NT2/D1 (cell line): ENCODE data around the gene PCSK7.

Experiments used
- SUZ12 ChIP-seq: IDR thresholded peaks from 2 replicates; pipeline ENCODE4 v1.6.1; 2011; ENCODE audit not compliant: insufficient read length, insufficient read depth; ENCODE audit errors: extremely low read depth
- YY1 ChIP-seq: IDR thresholded peaks from 2 replicates; pipeline ENCODE4 v1.6.1; 2011; ENCODE audit not compliant: insufficient read length, insufficient read depth
- ZNF274 ChIP-seq: IDR thresholded peaks from 2 replicates; pipeline ENCODE4 v1.6.1; 2011; ENCODE audit warnings: mild to moderate bottlenecking, low read depth, low read length

DNA sequence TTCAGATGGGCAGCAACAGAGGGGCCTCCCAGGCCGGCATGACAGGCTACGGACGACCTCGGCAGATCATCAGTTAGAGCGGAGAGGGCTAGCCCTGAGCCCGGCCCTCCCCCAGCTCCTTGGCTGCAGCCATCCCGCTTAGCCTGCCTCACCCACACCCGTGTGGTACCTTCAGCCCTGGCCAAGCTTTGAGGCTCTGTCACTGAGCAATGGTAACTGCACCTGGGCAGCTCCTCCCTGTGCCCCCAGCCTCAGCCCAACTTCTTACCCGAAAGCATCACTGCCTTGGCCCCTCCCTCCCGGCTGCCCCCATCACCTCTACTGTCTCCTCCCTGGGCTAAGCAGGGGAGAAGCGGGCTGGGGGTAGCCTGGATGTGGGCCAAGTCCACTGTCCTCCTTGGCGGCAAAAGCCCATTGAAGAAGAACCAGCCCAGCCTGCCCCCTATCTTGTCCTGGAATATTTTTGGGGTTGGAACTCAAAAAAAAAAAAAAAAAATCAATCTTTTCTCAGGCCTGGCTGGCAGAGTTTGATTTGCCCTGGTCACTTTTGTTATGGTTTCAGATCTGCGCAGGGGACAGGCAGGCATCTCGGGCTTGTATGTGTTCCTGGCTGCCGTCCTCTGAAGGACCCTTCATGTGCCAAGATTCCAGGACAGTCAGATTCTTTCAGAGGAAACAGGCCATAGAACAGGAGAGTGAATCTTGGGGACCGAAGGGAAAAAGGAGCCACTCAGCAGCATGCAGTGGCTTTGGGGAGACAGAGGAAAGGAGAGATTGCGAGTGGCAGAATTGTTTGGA lies 27.4 kb downstream of the PCSK7 start:
- TF ChIP-seq YY1 (no peak), ZNF274 (no peak), SUZ12 (no peak)
